DOHH2 (cell line): ENCODE results near the gene ZFHX2.

Experiments used
- CTCF ChIP-seq: fragments of 200-600 bp; sonication (generic); IDR thresholded peaks from one replicate; pipeline ENCODE4 v1.5.1; 2014; ENCODE audit warnings: antibody characterized with exemption, mild to moderate bottlenecking, low read depth, low read length; ENCODE audit not compliant: poor library complexity, severe bottlenecking
- EZH2phosphoT487 ChIP-seq: fragments of 200-600 bp; sonication (generic); IDR thresholded peaks from 2 replicates; pipeline ENCODE4 v1.6.1; 2017; ENCODE audit warnings: borderline replicate concordance, mild to moderate bottlenecking, antibody characterized with exemption, low read length, moderate library complexity, mixed read lengths

GRCh38 chr14:23546450-23547035, 5.0 kb downstream of the ZFHX2 start:
- TF ChIP-seq CTCF = no peak
- TF ChIP-seq EZH2phosphoT487 = no peak
